ENCODE data around the gene NETO2. TPM values are rescaled to one million over a fixed set of nuclear protein-coding genes. Genes with fewer than 3 reads are reported as not detected.

Gene NETO2
- total and polyA plus RNA-seq, 12 donors = 1.3 to 5.3 (median 2.2) TPM

- Histone ChIP-seq H3K27me3 (no peaks in the 10 kb centered on the region), H3K4me1 (no peaks in the 10 kb centered on the region), H3K4me3 (no peak overlapping the region), H3K36me3 (no peaks in the 10 kb centered on the region), H3K9me3 (no peaks in the 10 kb centered on the region), H3K27ac (no peak overlapping the region)
- ATAC-seq (no peak), DNase-seq (no peak)
- whole genome bisulfite sequencing, 2 donors = 94 to 95% methylated on average over 10 of the region's 10 CpGs
- TF ChIP-seq, protein P1, sequence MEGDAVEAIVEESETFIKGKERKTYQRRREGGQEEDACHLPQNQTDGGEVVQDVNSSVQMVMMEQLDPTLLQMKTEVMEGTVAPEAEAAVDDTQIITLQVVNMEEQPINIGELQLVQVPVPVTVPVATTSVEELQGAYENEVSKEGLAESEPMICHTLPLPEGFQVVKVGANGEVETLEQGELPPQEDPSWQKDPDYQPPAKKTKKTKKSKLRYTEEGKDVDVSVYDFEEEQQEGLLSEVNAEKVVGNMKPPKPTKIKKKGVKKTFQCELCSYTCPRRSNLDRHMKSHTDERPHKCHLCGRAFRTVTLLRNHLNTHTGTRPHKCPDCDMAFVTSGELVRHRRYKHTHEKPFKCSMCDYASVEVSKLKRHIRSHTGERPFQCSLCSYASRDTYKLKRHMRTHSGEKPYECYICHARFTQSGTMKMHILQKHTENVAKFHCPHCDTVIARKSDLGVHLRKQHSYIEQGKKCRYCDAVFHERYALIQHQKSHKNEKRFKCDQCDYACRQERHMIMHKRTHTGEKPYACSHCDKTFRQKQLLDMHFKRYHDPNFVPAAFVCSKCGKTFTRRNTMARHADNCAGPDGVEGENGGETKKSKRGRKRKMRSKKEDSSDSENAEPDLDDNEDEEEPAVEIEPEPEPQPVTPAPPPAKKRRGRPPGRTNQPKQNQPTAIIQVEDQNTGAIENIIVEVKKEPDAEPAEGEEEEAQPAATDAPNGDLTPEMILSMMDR (IDR thresholded peaks at IDR 0.05) = no peak
- intact Hi-C loops (cut with DNase I) = no loop called here
Measured at GRCh38 chr16:47051031-47051430, 92.7 kb downstream of the NETO2 start.

DNA sequence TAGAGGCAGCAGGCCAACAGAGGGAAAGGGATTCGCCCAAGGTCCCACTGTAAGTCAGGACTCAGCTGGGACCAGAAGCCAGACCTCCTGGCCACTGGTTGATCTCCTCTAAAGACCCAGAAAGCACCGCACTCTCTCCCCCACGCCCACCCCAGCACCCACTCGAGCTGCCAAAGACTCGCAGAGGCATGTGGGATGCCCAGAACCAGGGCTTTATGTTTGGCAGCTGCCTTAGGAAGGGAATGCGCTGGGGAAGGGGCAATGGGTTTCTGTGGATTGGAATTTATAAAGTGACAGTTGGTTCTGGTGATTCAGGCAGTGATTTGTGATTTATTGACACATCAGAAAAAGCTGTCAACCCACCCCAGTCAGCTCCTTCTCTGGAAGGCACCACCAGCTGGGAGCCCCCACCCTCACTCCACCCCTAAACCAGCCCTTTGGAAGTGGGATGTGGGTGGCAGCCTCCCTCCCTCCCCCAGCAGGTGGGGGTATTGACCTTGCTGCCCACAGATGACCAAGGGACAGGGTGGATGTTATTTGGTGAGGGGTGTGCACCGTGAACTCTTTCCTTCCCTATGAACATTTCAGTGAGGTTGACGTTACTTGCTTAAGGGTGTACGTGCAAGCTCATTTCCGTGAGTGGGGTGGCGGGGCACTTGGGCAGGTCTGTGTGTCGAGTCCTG lies 93.7 kb downstream of the NETO2 start:
- H3K27me3 ChIP-seq = no peaks in the 10 kb centered on the region
- 85 to 87% methylated on average over 12 of the region's 12 CpGs for WGBS, 2 donors
- no peak for DNase-seq
- peaks cover 0 to 7% (median 0%) of the 10 kb centered on the region in 9 donors for H3K4me1 ChIP-seq
- H3K36me3 ChIP-seq = no peaks in the 10 kb centered on the region
- no peak for ATAC-seq
- no peak overlapping the region for H3K4me3 ChIP-seq
- TF ChIP-seq, protein P1 (IDR thresholded peaks at IDR 0.05) = no peak
- no peak overlapping the region for H3K27ac ChIP-seq
- intact Hi-C loops (cut with DNase I) = no loop called here
- no peaks in the 10 kb centered on the region for H3K9me3 ChIP-seq

DNA sequence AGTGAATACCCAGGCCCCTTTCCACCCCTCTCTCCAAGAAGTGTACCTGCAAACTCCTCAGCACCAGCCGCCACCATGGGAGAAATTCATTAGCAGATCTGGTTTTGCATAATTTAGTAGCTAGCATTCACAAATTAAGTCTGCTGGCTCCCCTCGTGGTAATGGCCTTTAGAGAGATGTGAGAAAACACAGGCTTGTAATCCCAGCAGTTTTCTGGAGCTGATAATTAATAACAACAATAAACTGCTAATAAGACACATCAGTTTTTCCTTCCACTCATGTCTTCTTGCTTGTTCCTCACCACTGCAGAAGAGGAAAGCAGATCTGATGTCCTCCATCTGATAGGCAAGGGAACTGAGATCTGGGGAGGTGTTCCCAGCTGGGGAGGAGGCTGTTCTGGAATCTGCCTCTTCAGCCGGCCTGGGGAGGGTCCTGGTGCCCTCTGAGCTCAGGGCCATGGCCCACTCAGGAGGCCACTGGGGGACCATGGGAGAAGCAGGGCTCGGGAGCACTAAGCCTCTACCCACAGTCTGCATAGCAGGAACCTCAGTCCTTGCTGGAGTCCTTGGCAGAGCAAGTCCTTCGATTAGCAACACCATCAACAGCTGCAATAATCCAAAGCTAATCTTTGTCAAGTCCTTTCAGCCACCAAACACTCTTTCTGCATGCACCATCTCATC lies 96.1 kb downstream of the NETO2 start:
- H3K36me3 ChIP-seq = no peaks in the 10 kb centered on the region
- intact Hi-C loops (cut with DNase I) = no loop called here
- H3K9me3 ChIP-seq = no peaks in the 10 kb centered on the region
- no peak for DNase-seq
- no peak for ATAC-seq
- no peak overlapping the region for H3K4me3 ChIP-seq
- H3K27me3 ChIP-seq = no peaks in the 10 kb centered on the region
- H3K4me1 ChIP-seq = peaks cover 0 to 7% (median 0%) of the 10 kb centered on the region in 9 donors
- no peak overlapping the region for H3K27ac ChIP-seq
- 77 to 88% methylated on average over 5 of the region's 5 CpGs for WGBS, 2 donors
- TF ChIP-seq, protein P1 (IDR thresholded peaks at IDR 0.05) = no peak

- H3K36me3 ChIP-seq = no peaks in the 10 kb centered on the region
- intact Hi-C loops (cut with DNase I) = no loop called here
- WGBS, 2 donors = 87 to 90% methylated on average over 8 of the region's 8 CpGs
- H3K4me1 ChIP-seq = peaks cover 0 to 7% (median 0%) of the 10 kb centered on the region in 9 donors
- TF ChIP-seq, protein P1 (IDR thresholded peaks at IDR 0.05) = no peak
- ATAC-seq = no peak
- no peak overlapping the region for H3K27ac ChIP-seq
- no peaks in the 10 kb centered on the region for H3K9me3 ChIP-seq
- H3K27me3 ChIP-seq = no peaks in the 10 kb centered on the region
- no peak overlapping the region for H3K4me3 ChIP-seq
- no peak for DNase-seq
Measured at GRCh38 chr16:47046726-47047523, 96.8 kb downstream of the NETO2 start.
